HL-60 (cell line): ENCODE results near the gene PLA2G4D.

ENCODE experiments used
- DNase-seq, 2 experiments: peaks; one replicate each; pipeline ENCODE4 v3.0.0-alpha.2; 2010 to 2020; ENCODE audit warnings: low read depth in 1 of 2, low spot score in 1 of 2
- H3K27ac ChIP-seq: fragments of 250-450 bp; sonication (Bioruptor Pico); replicated peaks from 2 replicates; pipeline ENCODE4 v1.5.1; 2020; ENCODE audit warnings: mild to moderate bottlenecking, moderate library complexity
- H3K27me3 ChIP-seq: fragments of 250-450 bp; sonication (Bioruptor Pico); 2 replicates; pipeline ENCODE4 v1.5.1; 2021; ENCODE audit warnings: mild to moderate bottlenecking, moderate library complexity; ENCODE audit not compliant: insufficient read depth, poor library complexity, severe bottlenecking
- H3K4me3 ChIP-seq: replicated peaks from 2 replicates; pipeline ENCODE4 v1.5.1; 2011; ENCODE audit warnings: mild to moderate bottlenecking, control low read depth, low read length; ENCODE audit not compliant: insufficient read depth
- CTCF ChIP-seq: IDR thresholded peaks from one replicate; pipeline ENCODE4 v1.5.1; 2011; ENCODE audit warnings: low read length, control low read depth, inconsistent platforms; ENCODE audit not compliant: insufficient read depth
- GABPA ChIP-seq: IDR thresholded peaks from 2 replicates; pipeline ENCODE4 v1.6.1; 2012; ENCODE audit warnings: low read depth
- POLR2AphosphoS5 ChIP-seq: IDR thresholded peaks from 2 replicates; pipeline ENCODE4 v1.6.1; 2012; ENCODE audit warnings: low read depth
- SPI1 ChIP-seq: IDR thresholded peaks from 2 replicates; pipeline ENCODE4 v1.6.1; 2012; ENCODE audit warnings: low read depth, mild to moderate bottlenecking, borderline replicate concordance
- TF ChIP-seq, protein P1 (sequence below): IDR thresholded peaks from 2 replicates; pipeline ENCODE4 v1.6.1; 2012; ENCODE audit warnings: low read depth; ENCODE audit not compliant: insufficient replicate concordance

Gene PLA2G4D

DNA sequence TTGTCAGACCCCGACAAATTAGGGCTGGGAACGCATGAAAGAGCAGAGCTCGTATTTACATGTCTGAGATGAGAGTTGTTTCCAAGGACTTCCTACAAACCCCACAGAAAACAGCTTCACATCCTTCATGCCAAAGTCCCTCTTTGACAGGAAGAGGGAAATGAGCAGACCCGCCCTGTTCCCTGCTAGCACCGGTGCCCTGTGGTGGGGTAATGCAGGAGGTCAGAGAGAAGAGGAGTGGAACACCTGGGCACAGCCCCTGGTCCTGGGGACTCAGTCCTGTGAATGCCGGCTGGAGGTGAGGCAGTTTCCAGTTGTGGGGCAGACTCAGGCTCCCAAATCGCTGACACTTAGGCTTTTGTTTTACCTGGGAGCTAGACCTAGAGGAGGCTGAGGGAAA lies 4.0 kb downstream of the PLA2G4D start:
- no peaks in the 10 kb centered on the region for H3K27me3 ChIP-seq

DNA sequence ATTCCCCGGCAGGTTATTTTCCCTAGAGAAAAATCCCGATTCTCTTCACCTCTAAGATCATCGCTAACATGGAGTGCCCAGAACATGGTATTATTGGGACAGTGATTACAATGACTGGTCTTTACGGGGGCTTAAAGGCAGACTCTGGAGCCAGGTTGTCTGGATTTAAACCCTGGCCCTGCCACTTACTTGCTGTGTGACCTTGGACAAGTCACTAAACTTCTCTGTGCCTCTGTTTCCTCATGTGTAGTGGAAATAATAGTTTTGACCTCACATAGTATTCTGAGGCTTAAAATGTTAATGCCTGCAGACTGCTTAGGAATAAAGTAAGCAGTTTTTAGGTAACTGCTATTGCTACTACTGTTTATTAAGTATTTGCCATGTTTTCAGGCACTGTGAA lies 4.4 kb downstream of the PLA2G4D start:
- DNase-seq: no peak
- no peak for TF ChIP-seq CTCF
- no peak for TF ChIP-seq SPI1
- TF ChIP-seq POLR2AphosphoS5: no peak
- H3K27me3 ChIP-seq: no peaks in the 10 kb centered on the region
- no peak overlapping the region for H3K4me3 ChIP-seq
- no peak overlapping the region for H3K27ac ChIP-seq

More for the DNA sequence above, 4.0 kb downstream of the PLA2G4D start:
- no peak for DNase-seq
- no peak for TF ChIP-seq CTCF
- no peak overlapping the region for H3K4me3 ChIP-seq
- H3K27ac ChIP-seq: no peak overlapping the region

- H3K27ac ChIP-seq: no peak overlapping the region
- DNase-seq: no peak
- H3K27me3 ChIP-seq: no peaks in the 10 kb centered on the region
- no peak overlapping the region for H3K4me3 ChIP-seq
- TF ChIP-seq SPI1: no peak
- no peak for TF ChIP-seq POLR2AphosphoS5
- no peak for TF ChIP-seq CTCF
- TF ChIP-seq GABPA: no peak
- TF ChIP-seq, protein P1, sequence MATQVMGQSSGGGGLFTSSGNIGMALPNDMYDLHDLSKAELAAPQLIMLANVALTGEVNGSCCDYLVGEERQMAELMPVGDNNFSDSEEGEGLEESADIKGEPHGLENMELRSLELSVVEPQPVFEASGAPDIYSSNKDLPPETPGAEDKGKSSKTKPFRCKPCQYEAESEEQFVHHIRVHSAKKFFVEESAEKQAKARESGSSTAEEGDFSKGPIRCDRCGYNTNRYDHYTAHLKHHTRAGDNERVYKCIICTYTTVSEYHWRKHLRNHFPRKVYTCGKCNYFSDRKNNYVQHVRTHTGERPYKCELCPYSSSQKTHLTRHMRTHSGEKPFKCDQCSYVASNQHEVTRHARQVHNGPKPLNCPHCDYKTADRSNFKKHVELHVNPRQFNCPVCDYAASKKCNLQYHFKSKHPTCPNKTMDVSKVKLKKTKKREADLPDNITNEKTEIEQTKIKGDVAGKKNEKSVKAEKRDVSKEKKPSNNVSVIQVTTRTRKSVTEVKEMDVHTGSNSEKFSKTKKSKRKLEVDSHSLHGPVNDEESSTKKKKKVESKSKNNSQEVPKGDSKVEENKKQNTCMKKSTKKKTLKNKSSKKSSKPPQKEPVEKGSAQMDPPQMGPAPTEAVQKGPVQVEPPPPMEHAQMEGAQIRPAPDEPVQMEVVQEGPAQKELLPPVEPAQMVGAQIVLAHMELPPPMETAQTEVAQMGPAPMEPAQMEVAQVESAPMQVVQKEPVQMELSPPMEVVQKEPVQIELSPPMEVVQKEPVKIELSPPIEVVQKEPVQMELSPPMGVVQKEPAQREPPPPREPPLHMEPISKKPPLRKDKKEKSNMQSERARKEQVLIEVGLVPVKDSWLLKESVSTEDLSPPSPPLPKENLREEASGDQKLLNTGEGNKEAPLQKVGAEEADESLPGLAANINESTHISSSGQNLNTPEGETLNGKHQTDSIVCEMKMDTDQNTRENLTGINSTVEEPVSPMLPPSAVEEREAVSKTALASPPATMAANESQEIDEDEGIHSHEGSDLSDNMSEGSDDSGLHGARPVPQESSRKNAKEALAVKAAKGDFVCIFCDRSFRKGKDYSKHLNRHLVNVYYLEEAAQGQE: no peak
These were observed 5.3 kb downstream of the PLA2G4D start for GRCh38 chr15:42088801-42089640.

- DNase-seq: no peak
- TF ChIP-seq, protein P1: no peak
- no peak for TF ChIP-seq SPI1
- Histone ChIP-seq H3K27me3 (no peaks in the 10 kb centered on the region), H3K27ac (no peak overlapping the region), H3K4me3 (no peak overlapping the region)
These were observed 6.2 kb downstream of the PLA2G4D start for GRCh38 chr15:42087926-42088800.
